ENCODE data around the gene TENT5C. TPM values are rescaled to one million over a fixed set of nuclear protein-coding genes. Genes with fewer than 3 reads are reported as not detected.

Gene TENT5C
- total RNA-seq, 1 experiment from 2014 or later = not detected

GRCh38 chr1:117675907-117676430 is 70.1 kb downstream of the TENT5C start:
- BruUV-seq (replicated peaks) = no TSS peak
- no peaks in the 10 kb centered on the region for H3K4me1 Mint-ChIP-seq (ENCODE audit: insufficient read depth, unreplicated experiment)
- DNase-seq (ENCODE audit: unreplicated experiment) = no peak
- intact Hi-C loops (cut with micrococcal nuclease) = loop anchor here (5.0 to 10.0 kb wide), 2 partner anchors 141 to 164 kb away; no protein-coding TSS in a partner anchor
- H3K27me3 Mint-ChIP-seq (ENCODE audit: insufficient read depth, unreplicated experiment) = peaks cover 10% of the 10 kb centered on the region
- no peaks in the 10 kb centered on the region for H3K9me3 Mint-ChIP-seq (ENCODE audit: unreplicated experiment)
- H3K4me3 Mint-ChIP-seq (ENCODE audit: unreplicated experiment) = no peak overlapping the region
- H3K27ac Mint-ChIP-seq (ENCODE audit: low read depth, unreplicated experiment) = no peak overlapping the region
- TF ChIP-seq CTCF (IDR thresholded peaks at IDR 0.05; ENCODE audit: unreplicated experiment) = no peak
- ChIA-PET CTCF (interaction anchor here (0.5 to 1.1 kb wide), 4 partner anchors 19 to 621 kb away, joined by 3 to 4 read pairs (median 4); no protein-coding TSS in a partner anchor), POLR2A (interaction anchor here (0.6 to 1.0 kb wide), 4 partner anchors 20 to 1191 kb away, joined by 3 to 4 read pairs (median 3); no protein-coding TSS in a partner anchor)
- no peaks in the 10 kb centered on the region for H3K36me3 Mint-ChIP-seq (ENCODE audit: insufficient read depth, unreplicated experiment)

- TF ChIP-seq CTCF (IDR thresholded peaks at IDR 0.05; ENCODE audit: unreplicated experiment) = no peak
- CTCF ChIA-PET = no interaction called here
- intact Hi-C loops (cut with micrococcal nuclease) = loop anchor here (5.0 to 10.0 kb wide), 2 partner anchors 142 to 164 kb away; no protein-coding TSS in a partner anchor
- BruUV-seq (replicated peaks) = no TSS peak
- DNase-seq (ENCODE audit: unreplicated experiment) = no peak
- H3K36me3 Mint-ChIP-seq (ENCODE audit: insufficient read depth, unreplicated experiment) = no peaks in the 10 kb centered on the region
- H3K9me3 Mint-ChIP-seq (ENCODE audit: unreplicated experiment) = no peaks in the 10 kb centered on the region
- no peaks in the 10 kb centered on the region for H3K4me1 Mint-ChIP-seq (ENCODE audit: insufficient read depth, unreplicated experiment)
- POLR2A ChIA-PET = interaction anchor here (0.6 kb wide), 1 partner anchor 75 kb away, joined by 3 read pairs; no protein-coding TSS in a partner anchor
- no peak overlapping the region for H3K27ac Mint-ChIP-seq (ENCODE audit: low read depth, unreplicated experiment)
- peaks cover 10% of the 10 kb centered on the region for H3K27me3 Mint-ChIP-seq (ENCODE audit: insufficient read depth, unreplicated experiment)
- H3K4me3 Mint-ChIP-seq (ENCODE audit: unreplicated experiment) = no peak overlapping the region
Measured at GRCh38 chr1:117676615-117677130, 70.8 kb downstream of the TENT5C start.

Other genes with a start within 250 kb of the TENT5C start
- 32.0 and 33.4 TPM in 2 replicates for gene MAN1A2, start 238.6 kb upstream of the TENT5C start, total RNA-seq (2022)